Fibroblast of mammary gland (primary cell): ENCODE data around the gene WFDC5.

Experiments used
- DNase-seq: peaks from one replicate; pipeline ENCODE4 v3.0.0-alpha.2; 2010; ENCODE audit warnings: low read depth
- H3K4me3 ChIP-seq: 2 replicates; pipeline ENCODE4 v1.5.1; 2011; ENCODE audit warnings: low read depth, mild to moderate bottlenecking, low read length, moderate library complexity; ENCODE audit not compliant: control insufficient read depth
- CTCF ChIP-seq: conservative IDR thresholded peaks from 2 replicates; pipeline ENCODE4 v1.5.1; 2011; ENCODE audit warnings: low read depth, low read length, inconsistent platforms; ENCODE audit not compliant: control insufficient read depth, insufficient read depth

WFDC5 gene

DNA sequence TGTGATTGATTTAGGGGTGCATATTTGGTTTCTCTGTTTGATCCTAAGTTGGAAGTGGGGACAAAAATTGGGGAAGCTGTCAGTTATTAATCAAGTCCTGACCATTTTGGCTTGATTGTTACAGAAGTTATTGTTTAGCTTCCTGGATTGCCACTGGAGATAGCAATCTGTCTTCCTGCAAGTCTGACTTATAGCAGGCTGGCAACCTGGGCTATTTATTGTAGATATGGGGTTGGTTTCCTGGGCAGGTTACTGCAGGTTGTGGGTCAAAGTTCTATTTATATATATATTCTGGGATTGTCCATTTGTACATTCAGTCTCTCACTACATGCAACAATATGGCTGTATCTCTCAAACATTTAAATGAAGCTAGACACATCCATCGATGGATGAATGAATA lies 31.8 kb downstream of the WFDC5 start:
- no peak for DNase-seq
- no peak overlapping the region for H3K4me3 ChIP-seq
- no peak for TF ChIP-seq CTCF

- no peak overlapping the region for H3K4me3 ChIP-seq
- DNase-seq: no peak
- no peak for TF ChIP-seq CTCF
Measured at GRCh38 chr20:45082468-45082867, 32.5 kb downstream of the WFDC5 start.

DNA sequence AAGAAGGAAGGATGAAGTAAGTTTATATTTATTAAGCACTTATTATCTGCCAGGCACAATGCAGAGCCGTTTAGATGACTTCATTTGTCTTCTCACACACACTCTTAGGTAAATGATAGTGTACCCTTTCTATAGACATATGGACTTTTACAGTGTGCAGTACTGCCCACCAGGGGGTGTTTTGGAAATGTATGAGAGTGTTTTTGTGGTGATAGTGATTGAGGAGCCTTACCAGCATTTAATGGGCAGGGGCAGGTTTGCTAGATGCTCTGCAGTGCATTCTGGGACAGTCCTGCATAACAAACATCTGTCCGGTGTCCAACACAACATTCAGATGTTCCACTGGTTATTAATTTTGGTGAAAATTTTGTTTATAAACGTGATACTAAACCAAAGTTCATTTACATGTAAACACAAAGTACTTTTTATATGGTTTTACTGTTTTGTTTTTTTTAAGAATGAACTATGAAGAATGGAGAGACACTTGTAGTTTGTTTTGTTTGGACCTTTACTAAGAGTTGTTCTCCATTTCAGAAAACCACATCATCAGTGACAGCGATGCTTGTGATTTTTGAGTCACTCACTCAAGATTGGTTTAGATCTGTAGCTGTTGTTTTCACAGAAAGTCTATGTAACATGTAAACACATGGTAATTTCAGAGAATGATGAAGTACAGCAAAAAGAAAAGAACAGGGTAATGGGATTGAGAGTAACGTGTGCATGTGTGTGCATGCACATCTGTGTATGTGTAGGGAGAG lies 33.9 kb downstream of the WFDC5 start:
- no peak for DNase-seq
- H3K4me3 ChIP-seq: no peak overlapping the region
- peak; percentile 47 for TF ChIP-seq CTCF

- H3K4me3 ChIP-seq: no peak overlapping the region
Measured at GRCh38 chr20:45077559-45077958, 37.4 kb downstream of the WFDC5 start.

DNA sequence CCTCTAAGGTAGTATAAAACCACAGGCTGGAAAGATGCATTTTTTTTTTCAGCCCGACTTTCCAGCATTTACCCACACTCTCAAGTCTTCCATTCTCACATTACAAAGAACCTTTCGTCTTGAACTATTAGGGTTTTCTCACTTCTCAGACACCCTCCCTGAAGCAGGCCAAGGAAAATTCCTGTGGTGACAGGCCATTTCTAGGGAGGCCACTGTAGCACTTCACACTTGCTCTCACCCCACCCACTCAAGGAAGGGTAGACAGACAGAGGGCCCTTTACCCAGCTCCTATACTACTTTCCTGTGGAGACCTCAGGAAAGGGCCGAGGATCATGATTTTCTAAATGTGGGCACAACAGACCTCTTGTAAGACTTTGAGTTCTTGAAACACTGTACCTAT lies 41.8 kb downstream of the WFDC5 start:
- no peak overlapping the region for H3K4me3 ChIP-seq
- DNase-seq: no peak
- TF ChIP-seq CTCF: no peak

More at GRCh38 chr20:45077559-45077958, 37.4 kb downstream of the WFDC5 start:
- no peak for TF ChIP-seq CTCF
- DNase-seq: no peak

DNA sequence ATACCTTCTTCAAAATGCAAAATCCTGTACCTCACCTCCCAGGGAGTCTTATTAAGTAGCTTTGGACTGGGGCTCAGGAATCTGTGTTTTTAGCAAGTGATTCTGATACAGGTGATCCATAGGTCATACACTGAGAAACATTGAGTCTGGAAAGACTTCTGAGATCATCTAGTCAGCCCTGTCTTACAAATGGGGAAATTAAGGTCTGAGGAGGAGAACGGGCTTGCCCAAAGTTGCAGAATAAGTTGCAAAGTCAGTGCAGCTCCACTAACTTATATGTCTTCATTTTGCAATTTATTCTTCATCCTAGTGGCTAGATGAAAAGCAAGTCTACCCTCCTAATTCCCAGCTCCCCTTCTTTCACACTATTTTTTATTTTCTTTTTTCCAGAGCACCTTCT lies 42.9 kb downstream of the WFDC5 start:
- DNase-seq: no peak
- TF ChIP-seq CTCF: no peak
- no peak overlapping the region for H3K4me3 ChIP-seq
